ENCODE data around the gene REXO4. TPM values are rescaled to one million over a fixed set of nuclear protein-coding genes. Genes with fewer than 3 reads are reported as not detected.

Gene REXO4
- total and polyA plus RNA-seq, 9 of the 15 experiments (the other 6 are each of a cell fraction or from before 2014, with no cell fraction given): 3.4 to 72.9 (median 31.1) TPM

- TF ChIP-seq RERE (CRISPR knock-in tag; IDR thresholded peaks at IDR 0.05; ENCODE audit: borderline replicate concordance): no peak
- no peak for TF ChIP-seq STAT6 (CRISPR knock-in tag; IDR thresholded peaks at IDR 0.05)
- TF ChIP-seq NBN (IDR thresholded peaks at IDR 0.05; ENCODE audit: low read depth): no peak
- peak; percentile 42; the same call in 1 of the 2 replicates for TF ChIP-seq SP1 (CRISPR knock-in tag; IDR thresholded peaks at IDR 0.05)
- TF ChIP-seq SMARCE1 (IDR thresholded peaks at IDR 0.05): no peak
- TF ChIP-seq ZNF316 (IDR thresholded peaks at IDR 0.05): no peak
Measured at GRCh38 chr9:133359399-133360175, 58.2 kb downstream of the REXO4 start (continued).
